ENCODE results near the gene LACTBL1.

The LACTBL1 gene

GRCh38 chr1:22971611-22972405 is 858 bp downstream of the LACTBL1 start:
- in situ Hi-C loops (cut with MboI; ENCODE audit: low sequenced_read_pairs, unreplicated experiment): loop anchor here (10.0 kb wide), 1 partner anchor 123 kb away; no protein-coding TSS in a partner anchor
- no peak for TF ChIP-seq CTCF (IDR thresholded peaks at IDR 0.05; ENCODE audit: borderline replicate concordance, control extremely low read depth, extremely low read depth, insufficient read depth, missing control alignments)

GRCh38 chr1:22971161-22971560 is 1.5 kb downstream of the LACTBL1 start:
- in situ Hi-C loops (cut with MboI; ENCODE audit: low sequenced_read_pairs, unreplicated experiment): loop anchor here (10.0 kb wide), 1 partner anchor 124 kb away; no protein-coding TSS in a partner anchor
- TF ChIP-seq CTCF (IDR thresholded peaks at IDR 0.05; ENCODE audit: borderline replicate concordance, control extremely low read depth, extremely low read depth, insufficient read depth, missing control alignments): no peak

More at GRCh38 chr1:22971611-22972405, 858 bp downstream of the LACTBL1 start:
- no peak for DNase-seq (ENCODE audit: low spot score)

GRCh38 chr1:22970096-22970495 is 2.6 kb downstream of the LACTBL1 start:
- DNase-seq (ENCODE audit: low spot score): no peak
- no peak for TF ChIP-seq CTCF (IDR thresholded peaks at IDR 0.05; ENCODE audit: borderline replicate concordance, control extremely low read depth, extremely low read depth, insufficient read depth, missing control alignments)
- in situ Hi-C loops (cut with MboI; ENCODE audit: low sequenced_read_pairs, unreplicated experiment): loop anchor here (10.0 kb wide), 1 partner anchor 125 kb away; no protein-coding TSS in a partner anchor

More at GRCh38 chr1:22971161-22971560, 1.5 kb downstream of the LACTBL1 start:
- no peak for DNase-seq (ENCODE audit: low spot score)

GRCh38 chr1:22969304-22969709 is 3.4 kb downstream of the LACTBL1 start:
- in situ Hi-C loops (cut with MboI; ENCODE audit: low sequenced_read_pairs, unreplicated experiment): no loop called here
- DNase-seq (ENCODE audit: low spot score): no peak
- no peak for TF ChIP-seq CTCF (IDR thresholded peaks at IDR 0.05; ENCODE audit: borderline replicate concordance, control extremely low read depth, extremely low read depth, insufficient read depth, missing control alignments)

GRCh38 chr1:22967833-22968232 is 4.8 kb downstream of the LACTBL1 start:
- in situ Hi-C loops (cut with MboI; ENCODE audit: low sequenced_read_pairs, unreplicated experiment): no loop called here
- no peak for TF ChIP-seq CTCF (IDR thresholded peaks at IDR 0.05; ENCODE audit: borderline replicate concordance, control extremely low read depth, extremely low read depth, insufficient read depth, missing control alignments)
- no peak for DNase-seq (ENCODE audit: low spot score)

GRCh38 chr1:22966309-22966708 is 6.4 kb downstream of the LACTBL1 start:
- TF ChIP-seq CTCF (IDR thresholded peaks at IDR 0.05; ENCODE audit: borderline replicate concordance, control extremely low read depth, extremely low read depth, insufficient read depth, missing control alignments): no peak
- in situ Hi-C loops (cut with MboI; ENCODE audit: low sequenced_read_pairs, unreplicated experiment): no loop called here

More at GRCh38 chr1:22966309-22966708, 6.4 kb downstream of the LACTBL1 start:
- DNase-seq (ENCODE audit: low spot score): no peak

Measured in GM13976 (cell line).